Neutrophil (primary cell): Measurements from ENCODE around the gene HSPA12B.
"Not testable (repeated sequence)": the region's sequence is repeated elsewhere in the genome, so short reads cannot be mapped to it uniquely, and the experiment has no call there.

Experiments
- H3K27ac ChIP-seq: fragments of 200-600 bp; sonication (generic); 2 replicates; pipeline ENCODE4 v1.5.1; 2016; ENCODE audit warnings: mild to moderate bottlenecking, moderate library complexity
- H3K27me3 ChIP-seq: fragments of 200-600 bp; sonication (generic); 2 replicates; pipeline ENCODE4 v1.6.0; 2016; ENCODE audit warnings: mild to moderate bottlenecking
- H3K36me3 ChIP-seq: fragments of 200-600 bp; sonication (generic); 2 replicates; pipeline ENCODE4 v1.5.1; 2017
- H3K4me1 ChIP-seq, 2 experiments: fragments of 200-600 bp in 1 of 2; sonication (generic) in 1 of 2; 1 replicate in 1 of 2; 2 replicates in 1 of 2; pipeline versions ENCODE4 v1.5.1 to v1.6.1; 2013 to 2016; ENCODE audit warnings: low read depth in 1 of 2, low read length in 1 of 2, mild to moderate bottlenecking in 1 of 2, moderate library complexity in 1 of 2; ENCODE audit not compliant: control insufficient read depth in 1 of 2, insufficient read depth in 1 of 2
- H3K4me3 ChIP-seq, 2 experiments: fragments of 200-600 bp in 1 of 2; sonication (generic) in 1 of 2; 1 replicate in 1 of 2; 2 replicates in 1 of 2; pipeline ENCODE4 v1.5.1; 2013 to 2016; ENCODE audit warnings: low read depth in 1 of 2, low read length in 1 of 2, mild to moderate bottlenecking in 1 of 2, moderate library complexity in 1 of 2
- H3K9me3 ChIP-seq: fragments of 200-600 bp; sonication (generic); 2 replicates; pipeline ENCODE4 v1.5.1; 2016
- TF ChIP-seq, protein P1 (sequence below): fragments of 200-600 bp; sonication (generic); IDR thresholded peaks from 2 replicates; pipeline ENCODE4 v1.5.1; 2016; ENCODE audit warnings: antibody characterized with exemption

HSPA12B gene

DNA sequence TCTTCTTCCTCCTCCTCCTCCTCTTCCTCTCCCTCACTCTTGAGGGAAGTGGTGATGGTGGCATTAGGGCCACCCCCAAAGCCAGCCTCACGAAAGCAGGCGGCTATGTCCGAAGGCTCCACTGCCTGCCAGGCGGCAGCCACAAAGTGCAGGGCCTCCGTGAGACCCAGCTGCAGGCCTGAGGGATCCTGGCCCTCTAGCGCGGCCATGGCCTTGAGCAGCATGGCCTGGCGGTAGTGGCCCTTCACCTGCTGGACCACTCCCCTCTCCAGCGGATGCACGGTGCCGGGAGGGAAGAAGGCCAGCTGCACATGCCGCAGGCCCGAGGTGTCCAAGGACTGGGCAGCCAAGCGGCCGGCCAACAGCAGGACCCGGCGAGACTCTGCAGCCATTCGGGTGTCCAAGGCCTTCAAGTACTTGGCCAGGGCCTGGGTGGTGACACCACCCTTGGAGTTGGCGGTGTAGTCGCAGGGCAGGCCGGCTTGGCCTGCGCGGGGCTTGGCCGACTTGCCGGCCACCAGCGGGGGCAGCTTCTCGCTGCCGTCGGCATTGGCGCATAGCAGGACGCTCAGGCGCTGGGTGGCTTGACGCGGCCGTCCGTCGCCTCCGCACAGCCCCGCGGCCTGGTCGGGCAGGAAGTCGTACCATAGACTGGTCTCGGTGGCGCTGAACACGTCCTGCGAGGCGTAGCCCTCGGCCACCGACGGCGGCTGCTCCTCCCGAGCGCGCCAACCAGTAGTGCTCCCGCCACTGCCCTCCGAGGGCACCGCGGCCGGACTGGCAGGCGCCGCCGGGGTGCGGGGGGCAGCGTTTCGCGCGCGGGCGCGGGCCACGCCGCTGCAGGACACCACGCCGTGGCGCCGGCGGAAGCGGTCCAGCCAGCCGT, 53.0 kb downstream of the HSPA12B start:
- H3K36me3 ChIP-seq: no peaks in the 10 kb centered on the region
- peak overlapping the region; percentile 52 for H3K27ac ChIP-seq
- TF ChIP-seq, protein P1, sequence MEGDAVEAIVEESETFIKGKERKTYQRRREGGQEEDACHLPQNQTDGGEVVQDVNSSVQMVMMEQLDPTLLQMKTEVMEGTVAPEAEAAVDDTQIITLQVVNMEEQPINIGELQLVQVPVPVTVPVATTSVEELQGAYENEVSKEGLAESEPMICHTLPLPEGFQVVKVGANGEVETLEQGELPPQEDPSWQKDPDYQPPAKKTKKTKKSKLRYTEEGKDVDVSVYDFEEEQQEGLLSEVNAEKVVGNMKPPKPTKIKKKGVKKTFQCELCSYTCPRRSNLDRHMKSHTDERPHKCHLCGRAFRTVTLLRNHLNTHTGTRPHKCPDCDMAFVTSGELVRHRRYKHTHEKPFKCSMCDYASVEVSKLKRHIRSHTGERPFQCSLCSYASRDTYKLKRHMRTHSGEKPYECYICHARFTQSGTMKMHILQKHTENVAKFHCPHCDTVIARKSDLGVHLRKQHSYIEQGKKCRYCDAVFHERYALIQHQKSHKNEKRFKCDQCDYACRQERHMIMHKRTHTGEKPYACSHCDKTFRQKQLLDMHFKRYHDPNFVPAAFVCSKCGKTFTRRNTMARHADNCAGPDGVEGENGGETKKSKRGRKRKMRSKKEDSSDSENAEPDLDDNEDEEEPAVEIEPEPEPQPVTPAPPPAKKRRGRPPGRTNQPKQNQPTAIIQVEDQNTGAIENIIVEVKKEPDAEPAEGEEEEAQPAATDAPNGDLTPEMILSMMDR: no peak
- H3K27me3 ChIP-seq: peaks cover 2% of the 10 kb centered on the region
- peaks cover 38 to 44% of the 10 kb centered on the region in 2 experiments for H3K4me1 ChIP-seq
- H3K4me3 ChIP-seq: peak overlapping the region; percentile 58 to 59
- no peaks in the 10 kb centered on the region for H3K9me3 ChIP-seq

DNA sequence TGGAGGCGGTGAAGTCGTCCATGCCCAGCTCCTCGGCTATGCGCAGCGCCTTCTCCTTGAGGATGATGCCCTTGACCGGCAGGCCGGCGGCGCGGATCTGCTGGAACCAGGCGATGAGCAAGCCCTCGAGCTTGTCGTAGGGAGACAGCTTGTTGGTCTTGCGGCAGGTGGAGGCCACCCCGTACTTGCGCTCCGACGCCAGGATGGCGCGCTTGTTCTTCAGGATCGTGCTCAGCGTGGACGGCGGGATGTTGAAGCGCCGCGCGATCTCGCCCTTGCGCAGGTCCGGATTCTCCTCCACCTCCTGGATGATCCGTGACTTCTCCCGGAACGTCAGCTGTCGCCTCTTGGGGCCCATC, 53.6 kb downstream of the HSPA12B start:
- Histone ChIP-seq H3K4me3 (peak overlapping the region; percentile 58 to 59), H3K27ac (peak overlapping the region; percentile 52)
- TF ChIP-seq, protein P1: no peak

DNA sequence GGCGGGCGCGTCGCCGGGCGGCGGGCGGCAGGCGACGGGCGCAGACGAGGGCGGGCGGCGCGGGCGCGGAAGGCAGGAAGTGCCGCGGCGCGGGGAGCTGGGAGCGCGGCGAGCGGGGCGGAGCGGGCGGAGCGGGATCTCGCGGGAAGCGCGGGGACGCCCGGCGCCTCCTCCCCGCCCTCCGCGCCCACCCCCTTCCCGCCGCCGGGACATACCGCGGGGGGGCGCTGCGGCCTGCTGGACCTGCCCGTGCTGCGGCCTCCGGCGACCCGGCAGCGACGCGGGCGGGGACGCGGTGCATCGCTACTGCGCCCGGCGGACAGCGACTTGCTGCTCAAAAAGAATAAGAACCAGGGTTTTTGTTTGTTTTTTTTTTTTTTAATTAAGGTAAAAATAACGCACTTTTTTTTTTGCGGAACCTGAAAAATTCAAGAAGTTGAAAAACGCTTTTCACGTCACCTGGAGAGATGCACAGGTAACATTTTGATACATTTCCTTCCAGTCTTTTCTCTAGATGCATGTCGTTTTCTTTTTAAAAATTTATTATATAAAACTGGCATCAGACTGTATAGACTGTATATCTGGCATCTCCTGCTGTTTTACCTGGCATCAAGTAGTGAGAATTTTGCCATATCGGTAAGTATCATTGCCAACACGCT, 54.3 kb downstream of the HSPA12B start, which contains the start of gene CENPB:
TSS of gene CENPB (minus strand) at position 76 of the 659 bp plus-strand sequence. CDS start 257 bp downstream, outside the sequence.
- H3K27me3 ChIP-seq: no peaks in the 10 kb centered on the region
- TF ChIP-seq, protein P1: peak; percentile 91
- H3K27ac ChIP-seq: peak within 1 kb of the TSS; percentile 52
- no peaks in the 10 kb centered on the region for H3K36me3 ChIP-seq
- peaks cover 27 to 32% of the 10 kb centered on the region in 2 experiments for H3K4me1 ChIP-seq
- peak within 1 kb of the TSS; percentile 58 to 68 for H3K4me3 ChIP-seq
- no peaks in the 10 kb centered on the region for H3K9me3 ChIP-seq

More for the DNA sequence above, 53.6 kb downstream of the HSPA12B start:
- Histone ChIP-seq H3K9me3 (no peaks in the 10 kb centered on the region), H3K36me3 (no peaks in the 10 kb centered on the region), H3K27me3 (no peaks in the 10 kb centered on the region), H3K4me1 (peaks cover 32 to 37% of the 10 kb centered on the region in 2 experiments)

DNA sequence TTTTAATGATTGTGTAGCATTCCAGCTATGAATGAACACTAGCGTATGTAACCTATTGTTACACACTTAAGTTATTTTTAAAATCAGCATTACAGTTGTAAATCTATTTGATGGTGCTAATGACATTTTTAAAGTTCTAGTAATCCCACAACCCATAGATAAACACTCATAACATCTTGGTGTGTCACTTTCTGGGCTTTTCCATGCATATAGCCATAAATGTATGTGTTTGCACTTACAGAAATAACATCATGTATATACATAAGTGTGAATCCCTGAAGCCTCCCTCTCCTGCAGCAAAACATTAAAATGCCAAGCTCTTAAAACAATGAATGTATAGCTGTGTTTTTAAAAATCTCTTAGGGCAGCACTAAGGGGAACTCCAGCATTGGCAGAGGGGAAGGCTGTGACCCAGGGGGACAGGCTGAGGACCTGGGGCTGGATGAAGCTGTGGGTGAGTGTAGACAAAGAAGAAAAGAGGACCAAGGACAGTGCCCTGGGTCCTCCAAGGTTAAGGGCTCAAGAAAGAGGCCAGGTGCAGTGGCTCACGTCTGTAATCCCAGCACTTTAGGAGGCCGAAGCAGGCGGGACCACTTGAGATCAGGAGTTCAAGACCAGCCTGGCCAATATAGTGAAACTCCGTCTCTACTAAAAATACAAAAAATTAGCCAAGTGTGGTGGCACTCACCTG, 55.0 kb downstream of the HSPA12B start:
- no peaks in the 10 kb centered on the region for H3K36me3 ChIP-seq
- TF ChIP-seq, protein P1: no peak
- H3K4me1 ChIP-seq: peaks cover 27 to 32% of the 10 kb centered on the region in 2 experiments
- no peaks in the 10 kb centered on the region for H3K27me3 ChIP-seq
- peak overlapping the region; percentile 58 to 68 for H3K4me3 ChIP-seq
- no peaks in the 10 kb centered on the region for H3K9me3 ChIP-seq
- no peak overlapping the region for H3K27ac ChIP-seq

GRCh38 chr20:3788685-3789155, 56.2 kb downstream of the HSPA12B start:
- no peaks in the 10 kb centered on the region for H3K36me3 ChIP-seq
- peaks cover 27 to 32% of the 10 kb centered on the region in 2 experiments for H3K4me1 ChIP-seq
- H3K4me3 ChIP-seq: no peak overlapping the region
- TF ChIP-seq, protein P1: no peak
- no peaks in the 10 kb centered on the region for H3K9me3 ChIP-seq
- no peaks in the 10 kb centered on the region for H3K27me3 ChIP-seq
- H3K27ac ChIP-seq: no peak overlapping the region

GRCh38 chr20:3789201-3789600, 56.7 kb downstream of the HSPA12B start:
- not testable (repeated sequence) for H3K9me3 ChIP-seq, H3K36me3 ChIP-seq, H3K27me3 ChIP-seq, H3K4me3 ChIP-seq, H3K27ac ChIP-seq
- H3K4me1 ChIP-seq: peaks cover 27 to 32% of the 10 kb centered on the region in 2 experiments

DNA sequence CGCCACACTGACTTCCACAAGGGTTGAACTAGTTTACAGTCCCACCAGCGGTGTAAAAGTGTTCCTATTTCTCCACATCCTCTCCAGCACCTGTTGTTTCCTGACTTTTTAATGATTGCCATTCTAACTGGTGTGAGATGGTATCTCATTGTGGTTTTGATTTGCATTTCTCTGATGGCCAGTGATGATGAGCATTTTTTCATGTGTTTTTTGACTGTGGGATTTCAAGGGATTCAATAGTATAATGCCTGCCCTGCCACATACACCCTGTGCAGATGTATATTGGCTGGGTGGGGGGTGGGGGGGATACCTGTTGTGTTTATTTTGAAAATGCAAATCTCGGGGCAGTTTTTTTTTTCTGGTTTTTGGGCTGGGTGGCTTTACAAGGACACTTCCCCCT, 61.7 kb downstream of the HSPA12B start:
- H3K4me3 ChIP-seq, H3K27me3 ChIP-seq, H3K36me3 ChIP-seq, H3K27ac ChIP-seq, H3K9me3 ChIP-seq: not testable (repeated sequence)
- H3K4me1 ChIP-seq: peaks cover 22 to 23% of the 10 kb centered on the region in 2 experiments
